GM18502 (cell line): ENCODE measurements around the gene XRCC4.

ENCODE experiments used
- ATAC-seq: cut with Tn5 transposase; IDR thresholded peaks from one replicate; pipeline ENCODE4 v1.9.1; 2021; ENCODE audit warnings: mild to moderate bottlenecking; ENCODE audit not compliant: unreplicated experiment, poor library complexity

XRCC4 gene

GRCh38 chr5:83069096-83069799 is 8.1 kb upstream of the XRCC4 start:
- no peak for ATAC-seq

- ATAC-seq, result no peak
Measured at GRCh38 chr5:83071286-83072051, 5.9 kb upstream of the XRCC4 start.

- ATAC-seq, result no peak
Measured at GRCh38 chr5:83072966-83073365, 4.4 kb upstream of the XRCC4 start.

- ATAC-seq, result peak; percentile 15
Measured at GRCh38 chr5:83077662-83078261, 415 bp downstream of the XRCC4 start.

- ATAC-seq, result no peak
Measured at GRCh38 chr5:83082750-83083149, 5.4 kb downstream of the XRCC4 start.

GRCh38 chr5:83084336-83084735 is 7.0 kb downstream of the XRCC4 start:
- no peak for ATAC-seq

GRCh38 chr5:83085106-83085505 is 7.8 kb downstream of the XRCC4 start:
- no peak for ATAC-seq

GRCh38 chr5:83090169-83090568 is 12.8 kb downstream of the XRCC4 start:
- no peak for ATAC-seq

- ATAC-seq, result no peak
Measured at GRCh38 chr5:83092619-83093018, 15.3 kb downstream of the XRCC4 start.

GRCh38 chr5:83093692-83094091 is 16.3 kb downstream of the XRCC4 start:
- no peak for ATAC-seq

GRCh38 chr5:83095163-83095956 is 18.0 kb downstream of the XRCC4 start:
- ATAC-seq, result no peak

- ATAC-seq, result no peak
Measured at GRCh38 chr5:83095957-83096539, 18.7 kb downstream of the XRCC4 start.

- no peak for ATAC-seq
Measured at GRCh38 chr5:83096660-83097339, 19.5 kb downstream of the XRCC4 start.

GRCh38 chr5:83097689-83098231 is 20.4 kb downstream of the XRCC4 start:
- ATAC-seq, result peak; percentile 57

- no peak for ATAC-seq
Measured at GRCh38 chr5:83099001-83099400, 21.7 kb downstream of the XRCC4 start.

- ATAC-seq, result no peak
Measured at GRCh38 chr5:83099445-83099844, 22.1 kb downstream of the XRCC4 start.

GRCh38 chr5:83101514-83101913 is 24.2 kb downstream of the XRCC4 start:
- no peak for ATAC-seq

GRCh38 chr5:83102364-83102980 is 25.1 kb downstream of the XRCC4 start:
- no peak for ATAC-seq

GRCh38 chr5:83104021-83104420 is 26.7 kb downstream of the XRCC4 start:
- no peak for ATAC-seq
